ENCODE results near the gene NANP.

Gene NANP

GRCh38 chr20:25571240-25571639 lies 52.6 kb downstream of the NANP start:
- no peak overlapping the region for H2AFZ ChIP-seq (ENCODE audit: low read length)
- no peaks in the 10 kb centered on the region for H3K27me3 ChIP-seq (ENCODE audit: insufficient read depth, low read length, poor library complexity, severe bottlenecking)
- H3F3A ChIP-seq (ENCODE audit: low read depth), result no peaks in the 10 kb centered on the region
- peaks cover 78% of the 10 kb centered on the region for H3K79me2 ChIP-seq (ENCODE audit: insufficient read depth, low read length)
- no peak overlapping the region for H3K4me3 ChIP-seq (ENCODE audit: low read length, poor library complexity, severe bottlenecking)
- TF ChIP-seq CTCF (conservative IDR thresholded peaks at IDR 0.05; ENCODE audit: low read length) (no peak), EZH2phosphoT487 (IDR thresholded peaks at IDR 0.05; ENCODE audit: borderline replicate concordance) (no peak)
- peaks cover 22% of the 10 kb centered on the region for H4K20me1 ChIP-seq (ENCODE audit: insufficient read depth, low read length, poor library complexity, severe bottlenecking)
- peaks cover 12% of the 10 kb centered on the region for H3K4me1 ChIP-seq (ENCODE audit: insufficient read depth, low read length, poor library complexity, severe bottlenecking)
- H3K4me2 ChIP-seq (ENCODE audit: low read depth, low read length, poor library complexity, severe bottlenecking), result no peak overlapping the region
- H3K36me3 ChIP-seq (ENCODE audit: insufficient read depth, low read length), result no peaks in the 10 kb centered on the region
- H3K9me3 ChIP-seq (ENCODE audit: insufficient read depth, low read depth, low read length), result no peaks in the 10 kb centered on the region
- H3K9ac ChIP-seq (ENCODE audit: low read depth, low read length, poor library complexity, severe bottlenecking), result no peak overlapping the region
- no peaks in the 10 kb centered on the region for H3K9me2 ChIP-seq (replicated peaks; ENCODE audit: low read depth, low read length)

GRCh38 chr20:25570148-25570530 lies 53.7 kb downstream of the NANP start:
- Histone ChIP-seq H3K4me3 (ENCODE audit: low read length, poor library complexity, severe bottlenecking) (no peak overlapping the region), H3K27me3 (ENCODE audit: insufficient read depth, low read length, poor library complexity, severe bottlenecking) (no peaks in the 10 kb centered on the region), H3K4me1 (ENCODE audit: insufficient read depth, low read length, poor library complexity, severe bottlenecking) (peaks cover 8% of the 10 kb centered on the region), H3F3A (ENCODE audit: low read depth) (no peaks in the 10 kb centered on the region), H2AFZ (ENCODE audit: low read length) (no peak overlapping the region), H4K20me1 (ENCODE audit: insufficient read depth, low read length, poor library complexity, severe bottlenecking) (peaks cover 15% of the 10 kb centered on the region), H3K9me2 (replicated peaks; ENCODE audit: low read depth, low read length) (no peaks in the 10 kb centered on the region), H3K79me2 (ENCODE audit: insufficient read depth, low read length) (peaks cover 77% of the 10 kb centered on the region), H3K9me3 (ENCODE audit: insufficient read depth, low read depth, low read length) (no peaks in the 10 kb centered on the region), H3K9ac (ENCODE audit: low read depth, low read length, poor library complexity, severe bottlenecking) (no peak overlapping the region), H3K4me2 (ENCODE audit: low read depth, low read length, poor library complexity, severe bottlenecking) (no peak overlapping the region), H3K36me3 (ENCODE audit: insufficient read depth, low read length) (no peaks in the 10 kb centered on the region)
- TF ChIP-seq EZH2phosphoT487 (IDR thresholded peaks at IDR 0.05; ENCODE audit: borderline replicate concordance) (no peak), CTCF (conservative IDR thresholded peaks at IDR 0.05; ENCODE audit: low read length) (no peak)

GRCh38 chr20:25567286-25567685 lies 56.5 kb downstream of the NANP start:
- Histone ChIP-seq H3K27me3 (ENCODE audit: insufficient read depth, low read length, poor library complexity, severe bottlenecking) (no peaks in the 10 kb centered on the region), H3K4me2 (ENCODE audit: low read depth, low read length, poor library complexity, severe bottlenecking) (no peak overlapping the region), H4K20me1 (ENCODE audit: insufficient read depth, low read length, poor library complexity, severe bottlenecking) (peaks cover 8% of the 10 kb centered on the region), H3K4me3 (ENCODE audit: low read length, poor library complexity, severe bottlenecking) (no peak overlapping the region), H3F3A (ENCODE audit: low read depth) (no peaks in the 10 kb centered on the region), H2AFZ (ENCODE audit: low read length) (no peak overlapping the region), H3K9me2 (replicated peaks; ENCODE audit: low read depth, low read length) (no peaks in the 10 kb centered on the region), H3K79me2 (ENCODE audit: insufficient read depth, low read length) (peaks cover 77% of the 10 kb centered on the region), H3K36me3 (ENCODE audit: insufficient read depth, low read length) (peaks cover 8% of the 10 kb centered on the region; the same call in 1 of the 2 replicates), H3K9ac (ENCODE audit: low read depth, low read length, poor library complexity, severe bottlenecking) (no peak overlapping the region), H3K4me1 (ENCODE audit: insufficient read depth, low read length, poor library complexity, severe bottlenecking) (peaks cover 5% of the 10 kb centered on the region), H3K9me3 (ENCODE audit: insufficient read depth, low read depth, low read length) (peaks cover 9% of the 10 kb centered on the region; the same call in 1 of the 2 replicates)
- no peak for TF ChIP-seq EZH2phosphoT487 (IDR thresholded peaks at IDR 0.05; ENCODE audit: borderline replicate concordance)
- no peak for TF ChIP-seq CTCF (conservative IDR thresholded peaks at IDR 0.05; ENCODE audit: low read length)

Data from Loucy (cell line).